G401 (cell line): ENCODE data around the gene SCD5. TPM values are rescaled to one million over a fixed set of nuclear protein-coding genes. Genes with fewer than 3 reads are reported as not detected.
"Not testable (repeated sequence)": the region's sequence is repeated elsewhere in the genome, so short reads cannot be mapped to it uniquely, and the experiment has no call there.

Experiments used
- DNase-seq: peaks from one replicate; pipeline ENCODE4 v3.0.0-alpha.2; 2015; ENCODE audit warnings: low spot score
- in situ Hi-C: cut with HindIII; loops from 2 replicates; pipeline ENCODE4 v1.10.0; 2016; ENCODE audit warnings: low sequenced_read_pairs, mixed read lengths
- total RNA-seq: library from RNA; depleted of rRNA; stranded (reverse); fragments of >200 nt; shearing (Covaris generic); gene quantifications from 2 replicates; pipeline ENCODE4 v1.2.3, GENCODE V29; 2014; rRNA removed

The SCD5 gene
- total RNA-seq: 10.1 and 10.2 TPM in 2 replicates

DNA sequence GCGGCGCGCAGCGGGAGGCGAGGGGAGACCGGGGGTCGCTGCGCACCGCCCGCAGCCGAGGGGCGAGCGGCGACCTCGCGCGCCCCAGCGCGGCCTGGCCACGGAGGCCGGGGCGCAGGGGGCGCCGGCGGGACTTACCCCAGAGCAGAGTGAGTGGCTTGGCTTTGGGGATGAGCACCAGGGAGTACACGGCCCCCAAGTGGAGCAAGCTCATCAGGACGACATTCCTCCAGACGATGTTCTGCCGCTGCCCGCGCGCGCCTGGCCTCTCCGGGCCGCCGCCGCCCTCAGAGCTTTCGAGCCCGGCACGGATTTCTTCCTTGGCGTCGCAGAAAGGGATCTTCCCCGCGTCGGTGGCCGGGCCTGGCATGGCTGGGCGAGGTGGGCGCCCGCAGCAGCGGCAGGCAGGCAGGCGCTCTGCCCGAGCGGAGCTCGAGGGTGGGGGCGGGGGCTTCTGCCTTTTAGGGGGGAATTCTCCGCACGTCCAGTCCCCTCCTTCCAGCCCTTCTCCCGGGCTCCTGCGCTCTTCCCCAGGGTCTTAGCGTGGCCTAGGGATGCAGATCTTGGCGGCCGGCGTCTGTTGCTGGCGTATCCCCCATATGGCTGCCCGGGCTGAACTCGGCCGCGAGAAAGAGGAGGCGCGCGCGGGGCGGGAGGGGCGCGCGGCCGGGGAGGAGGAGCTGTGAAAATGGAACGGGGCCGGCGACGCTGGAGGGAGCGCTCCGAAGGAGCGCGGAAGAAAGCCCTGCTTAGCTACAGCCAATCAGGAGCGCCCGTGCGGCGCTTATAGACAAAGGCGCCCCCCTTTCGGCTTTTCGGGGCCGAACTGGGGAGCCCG is at the start of gene SCD5:
Gene SCD5, minus strand, starts transcription at position 629 of the 838 bp plus-strand sequence. Its CDS starts 259 bp downstream, at position 370.
- in situ Hi-C loops: no loop called here

DNA sequence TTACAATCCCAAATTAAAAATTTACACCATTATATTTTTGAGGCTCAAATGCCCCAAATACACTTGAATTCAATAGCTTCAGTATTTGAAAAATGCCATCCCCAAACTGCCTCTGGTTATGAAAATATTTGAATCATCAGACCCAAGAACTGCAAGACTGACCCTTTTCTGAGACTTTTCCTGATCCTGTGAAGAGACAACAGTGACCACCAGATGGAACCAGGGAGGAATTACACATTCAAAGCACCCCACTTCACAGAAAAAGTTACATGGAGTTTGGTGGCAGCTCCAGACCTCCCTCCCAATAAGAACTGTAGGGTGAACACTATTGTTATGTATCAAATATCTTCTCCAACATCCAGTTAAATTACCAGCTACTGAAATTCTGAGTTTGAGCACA is 44.0 kb upstream of the SCD5 start:
- DNase-seq: no peak
- in situ Hi-C loops: no loop called here

More for the DNA sequence above, at the start of gene SCD5:
- DNase-seq: peak; percentile 90

DNA sequence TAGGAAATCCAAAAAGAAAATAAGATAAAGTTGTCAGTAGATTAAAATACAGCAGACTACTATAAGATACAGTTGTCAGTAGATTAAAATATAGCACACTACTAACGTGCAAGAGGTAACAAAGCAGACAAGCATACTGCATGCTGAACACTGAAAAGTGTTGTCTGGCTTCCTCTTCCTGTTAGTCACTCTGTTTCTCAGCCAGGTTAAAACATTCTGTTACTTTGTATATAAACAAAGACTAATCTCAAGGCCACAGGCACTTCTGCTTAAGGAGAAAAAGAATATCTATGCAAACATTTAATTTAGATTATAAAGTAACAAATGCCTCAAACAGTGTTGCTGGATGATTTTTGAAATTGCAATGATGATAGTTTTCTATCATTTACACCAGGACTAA is 41.0 kb upstream of the SCD5 start:
- DNase-seq: no peak
- in situ Hi-C loops: no loop called here

DNA sequence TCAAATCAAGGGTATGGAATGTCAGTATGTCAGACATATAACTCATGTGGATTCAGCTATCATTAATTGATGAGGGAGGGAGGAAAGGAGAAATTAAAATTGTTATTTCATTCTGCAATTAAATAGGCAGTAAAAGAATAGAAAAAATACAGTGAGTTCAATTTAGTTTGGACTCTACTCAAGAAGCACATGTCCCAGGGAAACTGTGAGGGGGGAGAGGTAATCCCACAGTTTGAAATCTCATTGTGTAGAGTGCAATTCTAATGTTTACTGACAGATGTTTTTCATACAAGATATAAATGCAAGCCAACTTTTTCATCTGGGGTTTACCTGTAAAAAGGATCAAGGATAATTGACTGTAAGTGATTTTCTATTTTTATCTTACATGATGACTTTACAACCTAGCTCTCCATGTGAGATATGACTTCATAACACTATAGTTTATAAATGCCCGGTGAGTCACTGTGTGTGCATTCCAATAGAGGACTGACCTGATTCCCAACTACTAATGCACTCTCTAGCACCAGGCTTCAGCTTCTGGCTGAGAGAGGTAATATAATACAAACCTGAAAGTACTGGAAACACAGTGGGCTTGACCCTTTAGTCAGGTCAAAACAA is 35.2 kb upstream of the SCD5 start:
- in situ Hi-C loops: no loop called here
- no peak for DNase-seq

DNA sequence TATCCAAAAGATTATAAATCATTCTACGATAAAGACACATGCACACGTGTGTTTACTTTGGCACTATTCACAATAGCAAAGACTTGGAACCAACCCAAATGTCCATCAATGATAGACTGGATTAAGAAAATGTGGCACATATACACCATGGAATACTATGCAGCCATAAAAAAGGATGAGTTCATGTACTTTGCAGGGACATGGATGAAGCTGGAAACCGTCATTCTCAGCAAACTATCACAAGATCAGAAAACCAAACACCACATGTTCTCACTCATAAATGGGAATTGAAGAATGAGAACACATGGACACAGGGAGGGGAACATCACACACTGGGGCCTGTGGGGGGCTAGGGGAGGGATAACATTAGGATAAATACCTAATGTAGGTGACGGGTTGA is 34.5 kb upstream of the SCD5 start:
- DNase-seq, in situ Hi-C loops: not testable (repeated sequence)

DNA sequence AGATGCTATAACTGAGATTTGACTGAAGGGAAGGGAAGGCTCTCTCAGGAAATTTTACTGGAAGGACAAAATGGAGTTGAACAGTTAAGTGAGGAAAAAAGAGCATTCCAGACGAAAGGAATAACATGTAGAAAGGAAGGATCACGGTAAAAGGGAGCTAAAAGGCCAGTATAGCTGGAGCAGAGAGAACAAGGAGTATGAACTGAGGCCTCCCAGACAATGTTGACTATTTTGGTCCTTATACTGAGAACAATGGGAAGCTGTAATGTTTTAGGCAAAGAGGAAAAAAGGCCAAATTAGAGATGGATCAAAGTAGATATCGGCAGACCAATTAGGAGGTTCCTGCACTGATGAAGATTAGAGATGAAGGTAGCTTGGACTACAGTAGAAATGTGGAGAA is 26.8 kb upstream of the SCD5 start:
- no peak for DNase-seq
- in situ Hi-C loops: no loop called here

DNA sequence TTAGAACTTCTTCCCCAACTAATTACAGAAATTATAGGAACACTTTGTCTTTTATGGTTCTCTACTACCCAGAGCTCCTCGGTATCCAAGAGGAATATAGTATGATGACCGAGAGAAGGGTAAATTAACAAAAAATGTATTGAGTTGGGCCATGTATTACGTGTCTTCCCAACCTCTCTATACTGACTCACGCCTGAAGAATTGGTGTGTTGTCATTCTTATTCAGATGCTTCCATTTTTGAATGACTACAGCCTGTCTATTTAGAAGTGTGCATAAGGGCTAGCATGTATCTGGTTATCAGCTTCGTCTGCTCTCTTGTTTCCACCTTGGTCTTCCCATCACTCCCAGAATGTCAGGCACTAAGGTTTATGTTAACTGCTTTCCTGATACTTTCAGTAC is 24.5 kb upstream of the SCD5 start:
- in situ Hi-C loops: no loop called here

DNA sequence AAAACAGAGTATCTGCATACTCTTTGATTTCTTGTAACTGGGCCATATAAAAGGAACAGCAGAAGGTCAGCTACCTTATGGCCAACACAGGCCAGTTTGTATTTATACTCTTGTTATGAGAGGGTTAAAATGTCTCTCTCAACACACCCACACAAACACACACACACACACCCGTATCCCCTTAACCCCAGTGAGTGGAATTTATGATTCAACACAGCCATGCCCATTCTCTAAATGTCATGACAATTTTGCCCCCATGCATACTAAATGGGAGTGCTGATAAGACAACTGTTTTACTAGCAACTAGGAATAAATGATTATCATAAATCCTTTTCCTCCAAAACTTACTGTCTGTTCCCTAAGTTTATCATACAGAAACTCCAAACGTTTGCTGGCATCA is 22.1 kb upstream of the SCD5 start:
- in situ Hi-C loops: no loop called here
- DNase-seq: no peak

More for the DNA sequence above, 24.5 kb upstream of the SCD5 start:
- no peak for DNase-seq

DNA sequence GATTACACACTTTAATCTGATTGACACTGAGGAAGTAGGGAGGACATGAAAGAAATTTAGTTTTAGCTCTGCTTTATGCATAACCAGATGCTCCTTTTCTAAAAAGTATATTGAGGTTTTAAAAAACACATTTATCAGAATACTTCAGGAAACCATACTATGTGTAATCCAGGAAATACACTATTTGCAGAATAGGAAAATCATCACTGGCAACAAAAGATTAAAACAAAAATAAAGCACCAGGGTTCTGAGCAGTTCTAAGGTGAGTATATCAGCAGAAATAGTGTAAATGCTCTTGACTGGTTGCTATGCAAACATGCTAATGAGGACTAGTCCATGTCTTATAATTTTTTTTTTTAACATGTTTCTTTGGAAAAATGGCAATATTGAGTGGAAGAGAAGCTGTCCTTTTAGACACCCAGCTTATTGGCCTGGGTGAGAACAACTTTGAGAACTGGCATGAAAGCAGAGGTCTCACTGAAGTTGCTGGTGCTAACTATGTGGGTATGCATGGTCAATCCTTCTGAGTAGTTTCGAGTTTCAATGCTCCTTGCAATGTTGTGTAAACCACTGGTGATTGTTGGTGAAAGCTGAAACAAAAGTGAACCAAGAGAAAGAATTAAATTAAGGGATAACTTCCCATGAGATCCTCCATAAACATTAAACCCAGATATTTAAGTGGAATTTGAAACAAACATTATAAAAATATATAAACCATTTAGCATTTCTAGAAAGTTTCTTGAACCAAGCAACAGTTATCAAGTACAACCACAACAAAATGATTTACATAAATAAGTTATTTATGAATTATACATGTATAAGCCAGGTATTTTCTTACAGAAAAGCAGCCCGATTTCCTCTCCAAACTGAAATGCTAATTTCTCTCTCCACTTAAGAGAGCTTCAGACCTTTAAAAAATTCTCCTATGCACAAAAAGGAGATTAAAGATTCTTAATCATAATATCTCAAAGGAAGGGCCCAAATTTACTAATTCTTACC is 20.4 kb upstream of the SCD5 start:
- no peak for DNase-seq
- in situ Hi-C loops: no loop called here

DNA sequence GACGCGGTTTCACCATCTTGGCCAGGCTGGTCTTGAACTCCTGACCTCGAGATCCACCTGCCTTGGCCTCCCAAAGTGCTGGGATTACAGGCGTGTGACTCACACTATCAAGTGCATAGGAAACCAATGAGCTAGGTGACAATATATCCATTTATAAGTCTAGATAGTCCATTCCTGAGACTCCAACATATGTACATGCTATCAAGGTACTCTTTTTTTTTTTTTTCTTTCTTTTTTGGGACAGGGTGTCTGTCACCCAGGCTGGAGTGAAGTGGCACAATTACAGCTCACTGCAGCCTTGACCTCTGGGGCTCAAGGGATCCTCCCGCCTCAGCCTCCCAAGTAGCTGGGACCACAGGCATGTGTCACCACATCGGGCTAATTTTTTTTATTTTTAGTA is 18.3 kb upstream of the SCD5 start:
- in situ Hi-C loops: not testable (repeated sequence)

DNA sequence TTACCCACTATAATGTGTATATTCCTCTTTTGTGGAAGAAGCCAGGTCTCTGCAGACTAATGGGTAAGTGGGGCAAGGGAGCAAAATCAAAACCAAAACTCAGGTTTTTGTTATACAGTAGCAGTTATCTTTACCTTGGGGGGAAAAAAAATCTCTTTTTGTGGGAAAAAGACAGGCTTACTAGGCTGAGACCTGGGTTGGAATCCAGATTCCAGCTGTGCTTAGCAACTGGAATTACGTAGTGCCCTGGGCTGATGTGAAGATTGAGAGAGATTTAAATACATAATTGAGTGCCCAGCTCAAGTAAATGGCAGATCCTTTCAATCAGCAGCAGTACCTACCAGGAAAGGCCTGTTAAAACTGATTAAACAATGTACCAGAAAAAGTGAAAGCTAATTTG is 15.4 kb upstream of the SCD5 start:
- in situ Hi-C loops: no loop called here

More for the DNA sequence above, 18.3 kb upstream of the SCD5 start:
- not testable (repeated sequence) for DNase-seq

DNA sequence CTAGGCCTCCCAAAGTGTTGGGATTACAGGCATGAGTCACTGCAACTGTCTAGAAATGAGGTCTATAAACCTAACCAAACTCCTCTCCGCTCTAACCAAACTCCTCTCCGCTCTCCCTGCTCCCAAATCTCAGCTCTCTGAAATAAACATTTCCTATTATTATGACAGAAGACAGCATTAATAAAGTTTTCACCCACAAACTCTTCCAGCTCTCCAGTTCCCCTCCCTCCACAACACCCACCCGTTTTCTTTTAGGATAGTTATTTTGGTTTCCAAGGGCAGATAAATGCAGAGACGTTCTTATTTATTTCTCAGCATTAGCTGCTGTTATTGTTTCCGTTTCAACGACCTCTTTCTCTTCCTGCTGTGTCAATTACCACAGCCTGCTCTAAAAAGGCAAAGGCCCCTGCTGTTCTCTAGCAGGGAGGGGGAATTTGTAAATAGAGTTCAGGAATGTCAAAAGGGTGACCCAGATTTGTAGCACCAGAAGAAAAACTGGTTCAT is 13.3 kb upstream of the SCD5 start:
- in situ Hi-C loops: no loop called here
- peak; percentile 58 for DNase-seq

More for the DNA sequence above, 15.4 kb upstream of the SCD5 start:
- DNase-seq: no peak

DNA sequence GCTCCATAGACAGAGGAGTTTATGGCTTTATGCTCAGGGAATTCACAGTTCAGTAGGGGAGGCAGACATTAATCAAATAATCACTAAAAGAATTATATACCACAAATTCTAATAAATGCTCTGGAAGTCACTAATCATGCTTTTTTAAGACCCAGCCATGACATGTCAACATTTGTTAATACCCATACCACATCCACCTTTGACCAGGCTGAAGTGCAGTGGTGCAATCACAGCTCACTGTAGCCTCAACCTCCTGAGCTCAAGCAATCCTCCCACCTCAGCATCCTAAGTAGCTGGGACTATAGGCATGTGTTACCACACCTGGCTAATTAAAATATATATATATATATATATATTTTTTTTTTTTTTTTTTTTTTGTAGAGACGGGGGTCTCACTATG is 12.8 kb upstream of the SCD5 start:
- in situ Hi-C loops: no loop called here

DNA sequence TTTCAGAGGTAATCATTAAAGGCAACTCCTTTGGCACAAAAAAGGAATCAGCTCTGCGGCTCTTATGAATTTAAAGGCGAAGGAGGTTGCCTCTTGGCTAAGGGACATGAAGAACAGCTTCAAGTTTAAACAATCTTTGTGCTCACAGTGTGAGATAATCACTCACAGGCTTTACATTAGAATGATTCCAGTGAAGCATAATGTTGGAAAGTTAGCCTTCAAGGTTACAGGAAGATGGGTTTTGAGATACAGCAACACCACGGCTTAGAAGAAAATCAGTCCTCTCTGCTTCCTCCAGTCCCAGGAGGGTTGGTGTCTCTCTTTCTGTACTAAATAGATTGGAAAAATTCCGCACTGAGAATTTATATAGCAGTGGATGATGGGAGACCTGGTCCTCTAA is 11.6 kb upstream of the SCD5 start:
- in situ Hi-C loops: no loop called here
- DNase-seq: no peak

More for the DNA sequence above, 12.8 kb upstream of the SCD5 start:
- no peak for DNase-seq

DNA sequence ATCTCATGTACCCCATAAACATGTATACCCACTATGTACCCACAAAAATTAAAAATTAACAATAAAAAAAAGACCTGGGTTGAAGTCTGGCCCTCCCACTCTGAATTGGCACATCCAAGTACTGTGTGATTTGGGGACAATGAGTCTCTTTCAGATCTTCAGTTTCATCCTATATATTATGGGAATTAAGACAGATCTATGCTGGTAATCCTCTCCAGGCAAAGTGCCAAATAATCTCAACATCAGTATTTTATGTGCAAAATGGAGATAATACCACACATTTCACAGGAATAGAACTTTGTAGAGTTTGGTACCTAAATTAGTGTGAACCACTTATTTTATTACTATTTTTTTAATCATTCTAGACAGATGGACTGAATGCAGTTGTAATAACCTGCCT is 11.0 kb upstream of the SCD5 start:
- no peak for DNase-seq
- in situ Hi-C loops: no loop called here

DNA sequence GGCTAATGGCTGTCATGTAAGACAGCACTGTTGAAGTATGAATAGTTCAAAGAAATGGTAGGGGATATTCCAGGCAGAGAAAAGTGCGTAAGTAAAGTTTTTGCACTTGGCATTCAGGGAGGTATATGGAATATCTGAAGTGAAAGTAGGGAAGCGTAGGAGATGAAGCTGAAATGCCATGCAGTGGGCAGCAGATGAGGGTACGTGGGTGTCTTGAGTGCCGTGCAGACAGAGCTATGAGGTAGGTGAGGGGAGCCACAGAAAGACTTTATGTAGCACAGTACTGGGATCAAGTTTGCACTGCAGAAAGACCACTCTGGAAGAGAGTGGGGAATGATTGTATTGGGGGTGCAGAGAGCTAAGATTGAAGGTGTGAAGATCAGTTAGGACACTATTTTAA is 5.2 kb upstream of the SCD5 start:
- in situ Hi-C loops: no loop called here
- DNase-seq: no peak

DNA sequence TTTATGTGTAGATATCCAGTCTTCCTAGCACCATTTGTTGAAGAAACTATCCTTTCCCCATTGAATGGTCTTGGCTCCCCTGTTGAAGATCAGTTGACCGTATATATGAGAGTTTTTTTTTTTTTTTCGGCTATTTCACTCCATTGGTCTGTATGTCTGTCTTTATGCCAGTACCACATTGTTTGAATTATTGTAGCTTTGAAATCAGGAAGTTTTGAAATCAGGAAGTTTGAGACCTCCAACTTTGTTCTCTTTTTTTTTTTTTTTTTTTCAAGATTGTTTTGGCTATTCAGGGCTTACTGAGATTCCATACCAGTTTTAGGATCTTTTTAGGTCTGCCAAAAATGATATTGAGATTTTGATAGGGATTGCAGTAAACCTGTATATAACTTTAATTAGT is 4.3 kb upstream of the SCD5 start:
- in situ Hi-C loops: no loop called here
- DNase-seq: no peak

DNA sequence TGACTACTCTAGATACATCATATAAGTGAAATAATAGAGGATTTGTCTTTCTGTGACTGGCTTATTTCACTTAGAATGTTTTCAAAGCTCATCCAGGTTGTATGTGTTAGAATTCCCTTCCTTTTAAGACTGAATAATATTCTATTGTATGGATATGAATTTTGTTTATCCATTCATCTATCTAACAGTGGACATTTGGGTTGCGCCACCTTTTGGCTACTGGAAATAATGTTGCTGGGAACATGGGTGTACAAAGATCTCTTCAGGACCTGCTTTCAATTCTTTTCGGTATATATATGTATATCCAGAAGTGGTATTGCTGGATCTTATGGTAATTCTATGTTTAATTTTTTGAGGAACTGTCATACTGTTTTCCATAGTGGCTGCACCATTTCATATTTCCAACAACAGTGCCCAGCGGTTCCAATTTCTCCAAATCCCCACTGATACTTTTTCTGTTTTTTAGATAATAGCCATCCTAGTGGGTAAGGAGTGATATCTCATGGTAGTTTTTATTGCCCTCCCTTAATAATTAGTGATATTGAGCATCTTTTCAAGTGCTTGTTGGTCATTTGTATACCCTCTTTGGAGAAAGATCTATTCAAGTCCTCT is 3.4 kb upstream of the SCD5 start:
- no peak for DNase-seq

More for the DNA sequence above, 3.4 kb upstream of the SCD5 start:
- in situ Hi-C loops: no loop called here
